NCI-H1930 (cell line): ENCODE results near the gene PDSS2.

Source experiments
- DNase-seq, 2 experiments: peaks; one replicate each; lab custom pipeline; 2025; lab: John Stamatoyannopoulos, UW

The PDSS2 gene

GRCh38 chr6:107361753-107362604, 97.4 kb downstream of the PDSS2 start:
- no peak for DNase-seq

- DNase-seq = no peak
Measured at GRCh38 chr6:107360476-107360875, 98.9 kb downstream of the PDSS2 start.

- DNase-seq = no peak
Measured at GRCh38 chr6:107357842-107358241, 101.5 kb downstream of the PDSS2 start.

- no peak for DNase-seq
Measured at GRCh38 chr6:107357031-107357430, 102.3 kb downstream of the PDSS2 start.

GRCh38 chr6:107355659-107356058, 103.7 kb downstream of the PDSS2 start:
- DNase-seq = no peak

- no peak for DNase-seq
Measured at GRCh38 chr6:107354451-107354850, 104.9 kb downstream of the PDSS2 start.

- no peak for DNase-seq
Measured at GRCh38 chr6:107353773-107354382, 105.5 kb downstream of the PDSS2 start.

GRCh38 chr6:107348224-107348623, 111.1 kb downstream of the PDSS2 start:
- DNase-seq = no peak

- no peak for DNase-seq
Measured at GRCh38 chr6:107345393-107345792, 114.0 kb downstream of the PDSS2 start.

GRCh38 chr6:107344981-107345380, 114.4 kb downstream of the PDSS2 start:
- DNase-seq = no peak

- no peak for DNase-seq
Measured at GRCh38 chr6:107344383-107344782, 115.0 kb downstream of the PDSS2 start.

- DNase-seq = no peak
Measured at GRCh38 chr6:107342144-107342543, 117.2 kb downstream of the PDSS2 start.

- no peak for DNase-seq
Measured at GRCh38 chr6:107340881-107341280, 118.5 kb downstream of the PDSS2 start.

GRCh38 chr6:107337191-107337741, 122.1 kb downstream of the PDSS2 start:
- DNase-seq = no peak

GRCh38 chr6:107334026-107334425, 125.3 kb downstream of the PDSS2 start:
- DNase-seq = no peak

- no peak for DNase-seq
Measured at GRCh38 chr6:107333491-107333890, 125.9 kb downstream of the PDSS2 start.

GRCh38 chr6:107331409-107332386, 127.7 kb downstream of the PDSS2 start:
- DNase-seq = no peak

- no peak for DNase-seq
Measured at GRCh38 chr6:107330168-107330567, 129.2 kb downstream of the PDSS2 start.

GRCh38 chr6:107329063-107329860, 130.1 kb downstream of the PDSS2 start:
- no peak for DNase-seq

GRCh38 chr6:107328081-107328480, 131.3 kb downstream of the PDSS2 start:
- no peak for DNase-seq

GRCh38 chr6:107323133-107323785, 136.1 kb downstream of the PDSS2 start:
- DNase-seq = no peak
